Activated CD4-positive, alpha-beta T cell treated with anti-CD3 and anti-CD28 coated beads, Interleukin-2, amount 50 U/mL, for 1 hour (primary cell): Measurements from ENCODE around the gene CDK8.

ENCODE experiments used
- DNase-seq: peaks from one replicate; pipeline ENCODE4 v3.0.0-alpha.2; 2020

CDK8 gene

GRCh38 chr13:26323127-26323526 is 69.2 kb downstream of the CDK8 start:
- DNase-seq, result no peak

- DNase-seq, result no peak
Observed at GRCh38 chr13:26323764-26324163, 69.8 kb downstream of the CDK8 start.

DNA sequence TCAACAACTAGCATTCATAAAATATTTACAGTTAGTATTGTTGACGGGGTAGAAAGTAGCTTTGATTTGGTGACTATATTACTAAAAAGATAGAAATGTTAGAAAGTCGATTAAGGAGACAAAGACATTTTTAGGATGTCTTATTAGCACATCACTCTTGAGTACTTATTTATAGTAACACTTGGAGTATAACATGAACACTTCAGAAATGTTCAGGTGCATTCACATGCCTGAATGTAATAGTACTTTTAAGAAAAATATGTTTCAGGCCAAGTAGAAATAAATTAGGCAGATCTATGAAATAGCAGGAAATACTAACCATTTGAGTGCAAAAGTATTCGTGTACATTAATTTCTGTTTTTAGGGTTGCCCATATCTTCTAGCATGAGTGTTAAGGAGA is 70.4 kb downstream of the CDK8 start:
- DNase-seq, result no peak

- no peak for DNase-seq
Observed at GRCh38 chr13:26324867-26325266, 70.9 kb downstream of the CDK8 start.

DNA sequence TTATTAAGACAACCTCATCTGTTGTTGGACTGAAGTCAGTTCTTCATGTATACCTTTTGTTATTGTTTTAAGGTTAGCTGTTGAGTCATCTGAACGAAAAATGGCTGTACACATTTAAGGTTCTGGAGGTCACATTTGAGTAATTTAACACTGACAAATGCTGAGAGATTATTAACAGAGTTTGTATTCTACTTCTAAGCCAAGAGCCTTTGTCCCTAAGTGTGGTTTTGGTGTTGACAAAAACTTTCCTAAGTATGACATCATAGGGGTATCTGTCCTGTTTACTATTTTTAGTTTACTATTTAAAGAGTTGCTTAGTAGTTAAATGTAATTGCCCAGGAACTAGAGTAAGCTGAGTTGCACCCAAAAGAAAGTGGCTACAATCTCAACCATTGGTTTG is 71.9 kb downstream of the CDK8 start:
- DNase-seq, result no peak

GRCh38 chr13:26326562-26326961 is 72.6 kb downstream of the CDK8 start:
- no peak for DNase-seq

GRCh38 chr13:26327940-26328725 is 74.2 kb downstream of the CDK8 start:
- no peak for DNase-seq

GRCh38 chr13:26335158-26335557 is 81.2 kb downstream of the CDK8 start:
- no peak for DNase-seq

- DNase-seq, result no peak
Observed at GRCh38 chr13:26340807-26341206, 86.9 kb downstream of the CDK8 start.

- no peak for DNase-seq
Observed at GRCh38 chr13:26342898-26343297, 89.0 kb downstream of the CDK8 start.

DNA sequence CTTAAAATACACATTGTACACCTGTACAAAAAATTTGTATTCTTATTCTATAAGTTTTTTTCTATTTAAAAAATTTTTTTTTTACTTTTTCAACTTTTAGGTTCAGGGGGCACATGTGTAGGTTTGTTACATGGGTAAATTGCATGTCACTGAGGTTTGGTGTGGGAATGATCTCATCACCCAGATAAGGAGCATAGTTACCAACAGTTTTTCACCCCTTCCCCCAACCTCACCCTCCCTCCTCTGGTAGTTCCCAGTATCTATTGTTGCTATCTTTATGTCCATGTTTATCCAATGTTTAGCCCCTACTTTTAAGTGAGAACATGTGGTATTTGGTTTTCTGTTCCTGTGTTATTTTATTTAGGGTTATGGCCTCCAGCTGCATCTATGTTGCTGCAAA is 89.9 kb downstream of the CDK8 start:
- no peak for DNase-seq

- DNase-seq, result no peak
Observed at GRCh38 chr13:26344980-26345379, 91.1 kb downstream of the CDK8 start.

DNA sequence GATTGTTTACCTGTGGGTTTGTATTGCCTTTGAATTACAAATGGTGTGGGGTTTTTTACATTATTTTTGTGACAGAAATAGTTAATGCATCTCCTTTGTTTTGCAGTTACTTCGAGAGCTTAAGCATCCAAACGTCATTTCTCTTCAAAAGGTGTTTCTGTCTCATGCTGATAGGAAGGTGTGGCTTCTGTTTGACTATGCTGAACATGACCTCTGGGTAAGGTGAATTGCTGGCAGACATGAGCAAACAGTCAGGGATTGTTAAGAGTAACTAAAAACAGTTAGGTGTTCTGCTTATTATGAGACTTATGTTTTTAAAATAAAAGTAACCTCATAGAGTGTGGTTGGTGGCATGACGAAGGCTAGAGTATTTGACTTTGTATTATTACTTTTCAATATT is 95.0 kb downstream of the CDK8 start:
- no peak for DNase-seq

- DNase-seq, result no peak
Observed at GRCh38 chr13:26362261-26362660, 108.3 kb downstream of the CDK8 start.

- no peak for DNase-seq
Observed at GRCh38 chr13:26370553-26370952, 116.6 kb downstream of the CDK8 start.

DNA sequence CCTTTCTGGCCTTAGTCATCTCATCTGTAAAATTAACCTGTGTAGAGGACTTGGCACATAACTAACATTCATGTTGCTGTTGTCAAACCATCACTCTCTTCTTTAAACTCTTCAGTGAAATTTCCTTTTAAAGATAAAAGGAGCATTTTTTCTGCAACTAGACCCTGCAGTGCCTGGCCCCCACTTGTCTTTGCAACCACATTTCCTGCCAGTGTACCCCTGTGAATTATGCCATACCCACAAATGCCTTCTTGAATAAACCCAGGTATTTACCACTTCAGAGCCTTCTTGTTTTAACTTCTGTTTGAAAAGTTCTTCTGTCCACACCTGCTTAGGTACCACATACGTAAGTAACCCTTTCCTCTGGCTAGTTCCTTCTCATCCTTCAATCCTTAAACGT is 118.8 kb downstream of the CDK8 start:
- no peak for DNase-seq

- no peak for DNase-seq
Observed at GRCh38 chr13:26376430-26376829, 122.5 kb downstream of the CDK8 start.

DNA sequence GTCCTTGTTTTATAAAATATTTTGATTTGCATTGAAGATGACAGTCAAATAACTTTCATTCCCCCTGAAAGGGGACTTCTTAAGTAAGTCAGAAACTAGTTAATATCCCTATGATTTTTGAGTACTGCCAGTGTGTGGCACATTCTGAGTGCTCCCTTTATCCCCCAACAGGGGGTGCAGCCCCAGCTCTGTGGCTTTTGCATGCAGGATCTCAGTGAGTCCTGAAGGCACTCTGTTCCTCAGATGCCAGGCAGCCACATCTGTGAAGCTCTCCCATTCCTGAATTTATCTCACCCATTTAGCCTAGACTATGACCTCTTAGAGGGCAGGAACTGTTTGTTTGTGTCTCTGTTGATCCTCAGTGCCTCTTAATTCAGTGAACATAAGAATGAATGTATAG is 123.1 kb downstream of the CDK8 start:
- DNase-seq, result no peak

GRCh38 chr13:26378116-26378515 is 124.2 kb downstream of the CDK8 start:
- DNase-seq, result no peak

DNA sequence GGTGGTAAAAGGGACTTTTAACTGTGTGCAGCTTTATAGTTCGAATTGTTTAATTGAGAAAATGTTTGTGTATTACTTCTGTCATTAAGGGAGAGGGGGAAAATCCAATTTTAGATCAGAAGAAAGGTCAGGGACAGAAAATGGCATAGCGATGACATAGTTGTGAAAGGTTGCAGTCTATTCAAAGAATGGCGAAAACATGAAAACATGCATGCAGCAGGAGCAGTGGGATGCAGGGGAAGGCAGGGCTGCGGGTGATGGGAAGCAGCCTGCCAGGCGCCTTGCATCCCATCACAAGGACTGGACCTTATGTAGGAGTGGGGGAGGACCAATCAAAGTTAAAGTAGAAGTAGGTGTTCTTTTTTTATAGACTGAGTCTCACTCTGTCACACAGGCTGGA is 125.9 kb downstream of the CDK8 start:
- no peak for DNase-seq

GRCh38 chr13:26380930-26381329 is 127.0 kb downstream of the CDK8 start:
- DNase-seq, result no peak

GRCh38 chr13:26382366-26382765 is 128.4 kb downstream of the CDK8 start:
- no peak for DNase-seq

DNA sequence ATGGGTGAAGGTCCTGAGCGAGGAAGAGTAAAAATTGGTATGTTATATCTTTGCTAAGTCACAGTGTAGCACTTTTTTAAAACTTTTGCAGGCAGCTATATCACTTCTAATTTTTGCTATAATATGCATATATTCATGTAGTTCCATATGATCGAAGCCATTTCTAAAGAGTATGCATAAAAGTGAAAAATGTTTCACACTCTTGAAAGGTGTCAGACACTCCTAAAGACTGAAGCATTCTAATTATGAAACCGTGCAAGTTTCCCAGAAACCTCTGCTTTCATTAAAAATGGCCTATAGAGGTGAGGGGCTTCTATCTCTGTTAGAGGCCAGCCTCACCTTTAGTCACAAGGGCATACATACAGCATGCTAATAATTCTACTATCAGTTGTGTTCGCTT is 128.9 kb downstream of the CDK8 start:
- no peak for DNase-seq

DNA sequence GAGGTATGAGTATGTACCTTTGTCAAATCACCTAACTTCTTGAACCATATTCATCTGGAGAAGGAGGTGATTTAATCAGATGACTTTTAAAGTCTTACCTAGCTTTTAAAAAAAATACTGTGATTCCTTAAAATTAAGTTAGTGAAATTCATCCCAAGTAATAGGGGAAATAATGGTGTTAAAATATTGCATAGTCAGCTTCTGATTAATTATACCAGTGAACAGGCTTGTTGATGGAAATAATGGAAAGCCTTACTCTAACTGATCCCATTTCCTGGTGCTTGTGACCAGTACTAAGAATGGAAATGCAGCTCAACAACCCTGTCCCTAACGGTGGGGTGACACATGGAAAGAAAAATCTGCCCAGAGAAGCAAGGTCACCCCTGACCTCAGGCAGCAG is 130.7 kb downstream of the CDK8 start:
- DNase-seq, result no peak

DNA sequence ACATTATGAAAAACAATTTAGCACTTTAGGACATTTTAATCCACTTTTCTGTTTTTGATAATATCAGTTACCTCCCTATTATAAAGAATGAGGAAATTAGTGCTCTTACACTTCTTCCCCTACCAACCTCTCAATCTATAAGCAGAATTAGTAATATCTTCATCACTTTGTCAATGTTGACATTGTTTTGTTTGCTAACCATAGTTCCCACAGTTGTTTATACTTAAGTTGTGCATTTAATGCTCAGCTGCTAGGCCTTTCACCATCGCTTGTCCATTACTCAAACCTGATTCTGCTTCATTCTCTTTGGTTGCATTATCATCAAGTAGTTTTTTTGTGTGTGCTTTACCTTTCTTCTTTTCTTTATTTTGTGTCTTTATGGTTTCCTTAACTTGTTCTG is 132.1 kb downstream of the CDK8 start:
- DNase-seq, result no peak
